ENCODE measurements around the gene PDE4D. TPM values are rescaled to one million over a fixed set of nuclear protein-coding genes. Genes with fewer than 3 reads are reported as not detected.

PDE4D gene
- total and polyA plus RNA-seq, 3 experiments from 2014 or later, result 5.6 to 18.3 (median 17.7) TPM

GRCh38 chr5:59193616-59194319 is 699.8 kb downstream of the PDE4D start:
- Histone ChIP-seq H3K4me1 (ENCODE audit: insufficient read depth, low read length) (no peaks in the 10 kb centered on the region), H3K27ac (ENCODE audit: low read depth, low read length) (no peak overlapping the region), H3K9me3 (ENCODE audit: low read length) (no peaks in the 10 kb centered on the region), H3K4me3 (ENCODE audit: low read length) (no peak overlapping the region), H3K27me3 (ENCODE audit: insufficient read depth, low read length, poor library complexity, severe bottlenecking) (no peaks in the 10 kb centered on the region), H3K36me3 (ENCODE audit: insufficient read depth, low read length) (no peaks in the 10 kb centered on the region)
- peaks cover 0 to 2% (median 0%) of the 10 kb centered on the region in 5 donors for H3K9me3 Mint-ChIP-seq
- H3K36me3 Mint-ChIP-seq, result peaks cover 0 to 6% (median 0%) of the 10 kb centered on the region in 3 donors
- no peak for DNase-seq
- ChIA-PET CTCF (no interaction called here), POLR2A (no interaction called here)
- H3K27ac Mint-ChIP-seq, result no peak overlapping the region
- no peak overlapping the region for H3K4me3 Mint-ChIP-seq
- peaks cover 7 to 19% of the 10 kb centered on the region in 2 donors for H3K27me3 Mint-ChIP-seq
- no peaks in the 10 kb centered on the region for H3K4me1 Mint-ChIP-seq

- ChIA-PET POLR2A (no interaction called here), CTCF (interaction anchor here (0.7 to 2.5 kb wide), 2 partner anchors 177 to 190 kb away, joined by 3 to 6 read pairs; no protein-coding TSS in a partner anchor)
- no peaks in the 10 kb centered on the region for H3K4me1 ChIP-seq (ENCODE audit: insufficient read depth, low read length)
- Mint-ChIP-seq H3K36me3 (peaks cover 0 to 6% (median 0%) of the 10 kb centered on the region in 3 donors), H3K4me3 (no peak overlapping the region), H3K27ac (no peak overlapping the region), H3K4me1 (peaks cover 3 to 6% (median 5%) of the 10 kb centered on the region in 3 donors), H3K9me3 (peaks cover 0 to 2% (median 0%) of the 10 kb centered on the region in 5 donors), H3K27me3 (peaks cover 7 to 31% of the 10 kb centered on the region in 2 donors)
- H3K36me3 ChIP-seq (ENCODE audit: insufficient read depth, low read length), result no peaks in the 10 kb centered on the region
- no peak for DNase-seq
- no peaks in the 10 kb centered on the region for H3K9me3 ChIP-seq (ENCODE audit: low read length)
- H3K27ac ChIP-seq (ENCODE audit: low read depth, low read length), result no peak overlapping the region
- no peaks in the 10 kb centered on the region for H3K27me3 ChIP-seq (ENCODE audit: insufficient read depth, low read length, poor library complexity, severe bottlenecking)
- H3K4me3 ChIP-seq (ENCODE audit: low read length), result no peak overlapping the region
Observed at GRCh38 chr5:59190746-59191145, 702.8 kb downstream of the PDE4D start.

GRCh38 chr5:59189472-59190244 is 703.9 kb downstream of the PDE4D start:
- Mint-ChIP-seq H3K9me3 (peaks cover 0 to 1% (median 0%) of the 10 kb centered on the region in 5 donors), H3K4me1 (peaks cover 3 to 6% (median 5%) of the 10 kb centered on the region in 3 donors), H3K27ac (no peak overlapping the region), H3K4me3 (no peak overlapping the region), H3K36me3 (peaks cover 0 to 5% (median 0%) of the 10 kb centered on the region in 3 donors), H3K27me3 (peaks cover 5 to 27% of the 10 kb centered on the region in 2 donors)
- ChIA-PET CTCF (interaction anchor here (1.7 to 4.0 kb wide), 4 partner anchors 161 to 191 kb away, joined by 7 to 27 read pairs (median 14); no protein-coding TSS in a partner anchor), POLR2A (no interaction called here)
- Histone ChIP-seq H3K4me1 (ENCODE audit: insufficient read depth, low read length) (no peaks in the 10 kb centered on the region), H3K27ac (ENCODE audit: low read depth, low read length) (no peak overlapping the region), H3K27me3 (ENCODE audit: insufficient read depth, low read length, poor library complexity, severe bottlenecking) (no peaks in the 10 kb centered on the region), H3K4me3 (ENCODE audit: low read length) (no peak overlapping the region), H3K36me3 (ENCODE audit: insufficient read depth, low read length) (no peaks in the 10 kb centered on the region), H3K9me3 (ENCODE audit: low read length) (no peaks in the 10 kb centered on the region)
- DNase-seq, result no peak

- H3K9me3 Mint-ChIP-seq, result no peaks in the 10 kb centered on the region
- no peaks in the 10 kb centered on the region for H3K27me3 ChIP-seq (ENCODE audit: insufficient read depth, low read length, poor library complexity, severe bottlenecking)
- H3K4me1 Mint-ChIP-seq, result peaks cover 3 to 6% (median 5%) of the 10 kb centered on the region in 3 donors
- no peak overlapping the region for H3K4me3 ChIP-seq (ENCODE audit: low read length)
- H3K4me3 Mint-ChIP-seq, result peak overlapping the region in 1 of 7 donors; percentile 9
- peaks cover 4 to 22% of the 10 kb centered on the region in 2 donors for H3K27me3 Mint-ChIP-seq
- H3K4me1 ChIP-seq (ENCODE audit: insufficient read depth, low read length), result no peaks in the 10 kb centered on the region
- H3K27ac Mint-ChIP-seq, result no peak overlapping the region
- ChIA-PET CTCF (interaction anchor here (0.6 to 4.6 kb wide), 32 partner anchors 8 to 1480 kb away, joined by 3 to 27 read pairs (median 4); no protein-coding TSS in a partner anchor), POLR2A (interaction anchor here (0.8 kb wide), 1 partner anchor 149 kb away, joined by 3 read pairs; no protein-coding TSS in a partner anchor)
- H3K9me3 ChIP-seq (ENCODE audit: low read length), result no peaks in the 10 kb centered on the region
- H3K27ac ChIP-seq (ENCODE audit: low read depth, low read length), result no peak overlapping the region
- no peaks in the 10 kb centered on the region for H3K36me3 ChIP-seq (ENCODE audit: insufficient read depth, low read length)
- peak; percentile 31 to 75 (median 58) for DNase-seq
- no peaks in the 10 kb centered on the region for H3K36me3 Mint-ChIP-seq
Observed at GRCh38 chr5:59188419-59189225, 704.9 kb downstream of the PDE4D start.

- Mint-ChIP-seq H3K27ac (peak overlapping the region in 1 of 8 donors; percentile 86), H3K4me1 (peaks cover 3 to 6% (median 5%) of the 10 kb centered on the region in 3 donors), H3K27me3 (peaks cover 4 to 25% of the 10 kb centered on the region in 2 donors), H3K4me3 (no peak overlapping the region), H3K36me3 (no peaks in the 10 kb centered on the region), H3K9me3 (no peaks in the 10 kb centered on the region)
- Histone ChIP-seq H3K4me1 (ENCODE audit: insufficient read depth, low read length) (no peaks in the 10 kb centered on the region), H3K9me3 (ENCODE audit: low read length) (no peaks in the 10 kb centered on the region), H3K36me3 (ENCODE audit: insufficient read depth, low read length) (no peaks in the 10 kb centered on the region), H3K27me3 (ENCODE audit: insufficient read depth, low read length, poor library complexity, severe bottlenecking) (no peaks in the 10 kb centered on the region), H3K4me3 (ENCODE audit: low read length) (no peak overlapping the region), H3K27ac (ENCODE audit: low read depth, low read length) (no peak overlapping the region)
- CTCF ChIA-PET, result interaction anchor here (0.9 to 4.6 kb wide), 26 partner anchors 8 to 611 kb away, joined by 3 to 27 read pairs (median 5); no protein-coding TSS in a partner anchor
- no peak for DNase-seq
- POLR2A ChIA-PET, result interaction anchor here (0.8 kb wide), 1 partner anchor 148 kb away, joined by 3 read pairs; no protein-coding TSS in a partner anchor
Observed at GRCh38 chr5:59187857-59188256, 705.7 kb downstream of the PDE4D start.

GRCh38 chr5:59186623-59187022 is 706.9 kb downstream of the PDE4D start:
- no peaks in the 10 kb centered on the region for H3K27me3 ChIP-seq (ENCODE audit: insufficient read depth, low read length, poor library complexity, severe bottlenecking)
- POLR2A ChIA-PET, result no interaction called here
- H3K9me3 Mint-ChIP-seq, result no peaks in the 10 kb centered on the region
- no peaks in the 10 kb centered on the region for H3K36me3 ChIP-seq (ENCODE audit: insufficient read depth, low read length)
- no peak overlapping the region for H3K4me3 Mint-ChIP-seq
- CTCF ChIA-PET, result interaction anchor here (1.3 to 4.6 kb wide), 4 partner anchors 9 to 194 kb away, joined by 3 to 27 read pairs (median 16); no protein-coding TSS in a partner anchor
- H3K36me3 Mint-ChIP-seq, result no peaks in the 10 kb centered on the region
- H3K9me3 ChIP-seq (ENCODE audit: low read length), result no peaks in the 10 kb centered on the region
- H3K27me3 Mint-ChIP-seq, result peaks cover 3 to 29% of the 10 kb centered on the region in 2 donors
- no peak overlapping the region for H3K4me3 ChIP-seq (ENCODE audit: low read length)
- no peak for DNase-seq
- no peaks in the 10 kb centered on the region for H3K4me1 ChIP-seq (ENCODE audit: insufficient read depth, low read length)
- H3K27ac ChIP-seq (ENCODE audit: low read depth, low read length), result no peak overlapping the region
- no peak overlapping the region for H3K27ac Mint-ChIP-seq
- peaks cover 3 to 6% (median 5%) of the 10 kb centered on the region in 3 donors for H3K4me1 Mint-ChIP-seq

GRCh38 chr5:59185757-59186385 is 707.7 kb downstream of the PDE4D start:
- DNase-seq, result no peak
- no peaks in the 10 kb centered on the region for H3K9me3 Mint-ChIP-seq
- no peaks in the 10 kb centered on the region for H3K36me3 ChIP-seq (ENCODE audit: insufficient read depth, low read length)
- no peak overlapping the region for H3K27ac Mint-ChIP-seq
- POLR2A ChIA-PET, result no interaction called here
- H3K36me3 Mint-ChIP-seq, result no peaks in the 10 kb centered on the region
- CTCF ChIA-PET, result interaction anchor here (1.3 to 4.6 kb wide), 3 partner anchors 11 to 180 kb away, joined by 3 to 23 read pairs (median 3); no protein-coding TSS in a partner anchor
- no peak overlapping the region for H3K27ac ChIP-seq (ENCODE audit: low read depth, low read length)
- H3K4me1 Mint-ChIP-seq, result peaks cover 3 to 6% (median 5%) of the 10 kb centered on the region in 3 donors
- no peaks in the 10 kb centered on the region for H3K4me1 ChIP-seq (ENCODE audit: insufficient read depth, low read length)
- peaks cover 1 to 29% of the 10 kb centered on the region in 2 donors for H3K27me3 Mint-ChIP-seq
- no peak overlapping the region for H3K4me3 ChIP-seq (ENCODE audit: low read length)
- no peak overlapping the region for H3K4me3 Mint-ChIP-seq
- no peaks in the 10 kb centered on the region for H3K27me3 ChIP-seq (ENCODE audit: insufficient read depth, low read length, poor library complexity, severe bottlenecking)
- no peaks in the 10 kb centered on the region for H3K9me3 ChIP-seq (ENCODE audit: low read length)
